Kidney (tissue), 14 donors: ENCODE measurements around the gene NOMO2. TPM values are rescaled to one million over a fixed set of nuclear protein-coding genes. Genes with fewer than 3 reads are reported as not detected.
"Not testable (repeated sequence)": the region's sequence is repeated elsewhere in the genome, so short reads cannot be mapped to it uniquely, and the experiment has no call there.

Source experiments
- DNase-seq, 5 donors: peaks; one replicate each; pipeline ENCODE4 v3.0.0-alpha.2; 2013 to 2020
- FAIRE-seq: peaks from 2 replicates; lab custom pipeline; 2012; peaks lifted over from hg19 to GRCh38; lab: Jason Lieb, UNC
- H3K27ac ChIP-seq, 2 donors: one replicate each; pipeline ENCODE4 v1.7.0; 2013; ENCODE audit warnings: low read depth in 2 of 2, low read length in 2 of 2, inconsistent platforms in 1 of 2
- H3K27me3 ChIP-seq: one replicate; pipeline ENCODE4 v1.7.1; 2013; ENCODE audit warnings: low read length, inconsistent platforms; ENCODE audit not compliant: control insufficient read depth, insufficient read depth
- H3K36me3 ChIP-seq, 3 donors: one replicate each; pipeline versions ENCODE4 v1.7.0 to v1.7.1; 2013; ENCODE audit warnings: low read length in 3 of 3, control low read depth in 1 of 3, inconsistent platforms in 1 of 3; ENCODE audit not compliant: insufficient read depth in 3 of 3, control insufficient read depth in 2 of 3
- H3K4me1 ChIP-seq, 3 donors: one replicate each; pipeline versions ENCODE4 v1.7.0 to v1.7.1; 2013; ENCODE audit warnings: low read length in 3 of 3, inconsistent platforms in 1 of 3, low read depth in 1 of 3; ENCODE audit not compliant: control insufficient read depth in 2 of 3, insufficient read depth in 2 of 3
- H3K4me3 ChIP-seq, 3 donors: one replicate each; pipeline versions ENCODE4 v1.7.0 to v1.8.1; 2013; ENCODE audit warnings: low read length in 3 of 3, control low read depth in 1 of 3, inconsistent platforms in 1 of 3
- H3K9ac ChIP-seq, 3 donors: one replicate each; pipeline versions ENCODE4 v1.7.0 to v1.7.1; 2013; ENCODE audit warnings: low read length in 3 of 3, control low read depth in 1 of 3, inconsistent platforms in 1 of 3
- H3K9me3 ChIP-seq, 3 donors: one replicate each; pipeline versions ENCODE4 v1.7.0 to v1.7.1; 2013; ENCODE audit warnings: low read length in 3 of 3, control low read depth in 1 of 3, inconsistent platforms in 1 of 3; ENCODE audit not compliant: control insufficient read depth in 2 of 3, insufficient read depth in 1 of 3
- CTCF ChIP-seq: IDR thresholded peaks from 3 replicates; pipeline ENCODE4 v1.5.1; 2012; ENCODE audit warnings: mild to moderate bottlenecking, moderate library complexity, borderline replicate concordance; ENCODE audit not compliant: insufficient read depth; ENCODE audit errors: extremely low read depth
- intact Hi-C: fragments of 100-400 bp; cut with DNase I; formaldehyde crosslinking; loops from one replicate; pipeline ENCODE4 v1.11.1; 2022
- polyA plus RNA-seq: library from polyadenylated mRNA; stranded (reverse); fragments of 350-450 nt; fragmentation: Illumina TruSeq; extraction: RNeasy Lipid Tissue Mini Kit (QIAGEN cat#74804); gene quantifications from one replicate; pipeline ENCODE4 v1.2.3, GENCODE V29; 2014; ENCODE audit warnings: low read depth, low replicate concordance; ENCODE audit not compliant: insufficient read depth
- total RNA-seq: library from RNA; stranded (reverse); fragmentation: NEBNext Ultra II Directional; extraction: Animal tissue kit (Norgen Biotek cat#: 25700); gene quantifications from one replicate; pipeline ENCODE4 v1.2.1, GENCODE V29; 2021
- donor health status: control.
- donor health status: control.
- donor health status: control.
- donor health status: control.
- donor health status: control.
- donor health status: DM: yes; HTN: yes; CAD: no.
- donor health status: Normal renal cell carcinoma (clear cell type).

NOMO2 gene
- total and polyA plus RNA-seq, 2 donors from 2014 or later, result 87.2 to 157 TPM

GRCh38 chr16:18586560-18587540 is 25.0 kb upstream of the NOMO2 start:
- FAIRE-seq, H3K27me3 ChIP-seq, H3K4me1 ChIP-seq, H3K9ac ChIP-seq, H3K36me3 ChIP-seq, intact Hi-C loops, H3K4me3 ChIP-seq, DNase-seq, H3K27ac ChIP-seq, H3K9me3 ChIP-seq: not testable (repeated sequence)

GRCh38 chr16:18585789-18586188 is 23.9 kb upstream of the NOMO2 start:
- H3K9me3 ChIP-seq, H3K27ac ChIP-seq, intact Hi-C loops, H3K4me1 ChIP-seq, FAIRE-seq, H3K27me3 ChIP-seq, H3K36me3 ChIP-seq, H3K9ac ChIP-seq, H3K4me3 ChIP-seq, DNase-seq: not testable (repeated sequence)

- Histone ChIP-seq H3K27me3 (no peaks in the 10 kb centered on the region), H3K27ac (no peak overlapping the region), H3K4me1 (no peaks in the 10 kb centered on the region), H3K36me3 (no peaks in the 10 kb centered on the region), H3K9me3 (no peaks in the 10 kb centered on the region), H3K4me3 (no peak overlapping the region), H3K9ac (no peak overlapping the region)
- intact Hi-C loops, result no loop called here
- no peak for FAIRE-seq
- no peak for DNase-seq
- TF ChIP-seq CTCF, result no peak
Measured at GRCh38 chr16:18582902-18583301, 21.0 kb upstream of the NOMO2 start.

GRCh38 chr16:18580396-18580795 is 18.5 kb upstream of the NOMO2 start:
- H3K9me3 ChIP-seq, intact Hi-C loops, H3K4me1 ChIP-seq, H3K4me3 ChIP-seq, H3K9ac ChIP-seq, FAIRE-seq, DNase-seq, H3K27me3 ChIP-seq, H3K36me3 ChIP-seq, H3K27ac ChIP-seq: not testable (repeated sequence)

- H3K4me3 ChIP-seq, H3K9ac ChIP-seq, H3K4me1 ChIP-seq, H3K36me3 ChIP-seq, intact Hi-C loops, DNase-seq, H3K9me3 ChIP-seq, FAIRE-seq, H3K27ac ChIP-seq, H3K27me3 ChIP-seq: not testable (repeated sequence)
Measured at GRCh38 chr16:18579261-18579660, 17.4 kb upstream of the NOMO2 start.

- H3K27me3 ChIP-seq, H3K4me3 ChIP-seq, H3K9ac ChIP-seq, intact Hi-C loops, H3K36me3 ChIP-seq, H3K9me3 ChIP-seq, FAIRE-seq, H3K4me1 ChIP-seq, H3K27ac ChIP-seq, DNase-seq: not testable (repeated sequence)
Measured at GRCh38 chr16:18577942-18578341, 16.0 kb upstream of the NOMO2 start.

- DNase-seq, H3K27ac ChIP-seq, H3K4me3 ChIP-seq, H3K4me1 ChIP-seq, H3K9me3 ChIP-seq, intact Hi-C loops, H3K36me3 ChIP-seq, FAIRE-seq, H3K27me3 ChIP-seq, H3K9ac ChIP-seq: not testable (repeated sequence)
Measured at GRCh38 chr16:18575945-18576344, 14.0 kb upstream of the NOMO2 start.
